PFSK-1 (cell line): Measurements from ENCODE around the gene HAUS5.

Source experiments
- POLR2AphosphoS5 ChIP-seq: IDR thresholded peaks from 2 replicates; pipeline ENCODE4 v1.6.1; 2012; ENCODE audit warnings: low read depth, mild to moderate bottlenecking, control low read depth, low read length, moderate library complexity
- TAF1 ChIP-seq: IDR thresholded peaks from 2 replicates; pipeline ENCODE4 v1.6.1; 2012; ENCODE audit warnings: low read length, control low read depth, borderline replicate concordance; ENCODE audit not compliant: insufficient read depth

DNA sequence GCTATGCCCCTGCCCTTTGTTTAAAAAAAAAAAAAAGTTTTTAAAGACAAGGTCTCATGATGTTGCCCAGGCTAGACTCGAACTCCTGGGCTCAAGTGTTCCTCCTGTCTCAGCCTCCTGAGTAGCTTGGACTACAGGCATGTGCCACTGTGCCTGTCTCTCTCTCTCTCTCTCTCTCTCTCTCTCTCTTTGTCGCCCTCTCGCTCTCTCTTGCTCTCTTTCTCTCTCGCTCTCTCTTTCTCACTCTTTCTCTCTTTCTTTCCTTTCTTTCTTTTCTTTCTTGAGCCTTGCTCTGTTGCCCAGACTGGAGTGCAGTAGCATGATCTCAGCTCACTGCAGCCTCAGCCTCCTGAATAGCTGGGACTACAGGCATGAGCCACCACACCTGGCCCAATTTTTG is 43.1 kb downstream of the HAUS5 start:
- TF ChIP-seq TAF1 (no peak), POLR2AphosphoS5 (no peak)
